AG09319 (cell line): ENCODE data around the gene ANXA3.

Experiments
- DNase-seq: peaks from one replicate; pipeline ENCODE4 v3.0.0-alpha.2; 2010; ENCODE audit warnings: low read depth; ENCODE audit errors: extremely low read depth
- TF ChIP-seq, protein P1 (sequence below): IDR thresholded peaks from 2 replicates; pipeline ENCODE4 v1.5.1; 2011; ENCODE audit warnings: low read depth, mild to moderate bottlenecking, inconsistent platforms, low read length, moderate library complexity

The ANXA3 gene

DNA sequence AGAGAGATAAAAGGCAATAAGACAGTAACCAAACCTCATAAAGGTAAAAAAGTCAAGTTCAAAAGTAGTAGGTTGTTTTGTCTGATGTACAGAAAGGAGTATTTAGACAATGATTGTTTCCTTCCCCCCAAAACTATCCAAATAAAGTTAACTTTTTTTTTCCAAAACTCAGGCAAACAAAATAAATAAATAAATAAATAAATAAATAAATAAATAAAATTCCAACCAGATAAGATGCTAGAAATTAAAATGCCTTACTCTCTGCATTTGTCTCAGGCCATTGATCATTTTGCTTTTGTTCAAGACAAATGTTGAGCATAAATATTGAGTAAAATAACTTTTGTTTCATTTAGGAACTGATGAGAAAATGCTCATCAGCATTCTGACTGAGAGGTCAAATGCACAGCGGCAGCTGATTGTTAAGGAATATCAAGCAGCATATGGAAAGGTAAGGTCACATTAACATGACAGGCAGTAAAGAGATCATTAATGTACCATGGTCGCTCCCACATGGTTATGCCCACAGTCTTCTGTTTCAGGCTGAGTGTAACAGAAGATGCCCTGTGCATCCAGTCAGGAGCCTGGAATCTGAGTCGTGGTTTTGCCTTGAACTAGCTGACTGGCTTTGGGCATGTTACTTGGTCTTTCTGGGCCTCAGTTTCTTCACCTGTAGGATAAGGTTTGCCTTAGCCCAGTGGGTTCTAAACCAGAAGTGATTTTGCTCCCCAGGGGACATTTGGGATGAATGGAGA is 27.3 kb downstream of the ANXA3 start:
- TF ChIP-seq, protein P1, sequence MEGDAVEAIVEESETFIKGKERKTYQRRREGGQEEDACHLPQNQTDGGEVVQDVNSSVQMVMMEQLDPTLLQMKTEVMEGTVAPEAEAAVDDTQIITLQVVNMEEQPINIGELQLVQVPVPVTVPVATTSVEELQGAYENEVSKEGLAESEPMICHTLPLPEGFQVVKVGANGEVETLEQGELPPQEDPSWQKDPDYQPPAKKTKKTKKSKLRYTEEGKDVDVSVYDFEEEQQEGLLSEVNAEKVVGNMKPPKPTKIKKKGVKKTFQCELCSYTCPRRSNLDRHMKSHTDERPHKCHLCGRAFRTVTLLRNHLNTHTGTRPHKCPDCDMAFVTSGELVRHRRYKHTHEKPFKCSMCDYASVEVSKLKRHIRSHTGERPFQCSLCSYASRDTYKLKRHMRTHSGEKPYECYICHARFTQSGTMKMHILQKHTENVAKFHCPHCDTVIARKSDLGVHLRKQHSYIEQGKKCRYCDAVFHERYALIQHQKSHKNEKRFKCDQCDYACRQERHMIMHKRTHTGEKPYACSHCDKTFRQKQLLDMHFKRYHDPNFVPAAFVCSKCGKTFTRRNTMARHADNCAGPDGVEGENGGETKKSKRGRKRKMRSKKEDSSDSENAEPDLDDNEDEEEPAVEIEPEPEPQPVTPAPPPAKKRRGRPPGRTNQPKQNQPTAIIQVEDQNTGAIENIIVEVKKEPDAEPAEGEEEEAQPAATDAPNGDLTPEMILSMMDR = no peak

DNA sequence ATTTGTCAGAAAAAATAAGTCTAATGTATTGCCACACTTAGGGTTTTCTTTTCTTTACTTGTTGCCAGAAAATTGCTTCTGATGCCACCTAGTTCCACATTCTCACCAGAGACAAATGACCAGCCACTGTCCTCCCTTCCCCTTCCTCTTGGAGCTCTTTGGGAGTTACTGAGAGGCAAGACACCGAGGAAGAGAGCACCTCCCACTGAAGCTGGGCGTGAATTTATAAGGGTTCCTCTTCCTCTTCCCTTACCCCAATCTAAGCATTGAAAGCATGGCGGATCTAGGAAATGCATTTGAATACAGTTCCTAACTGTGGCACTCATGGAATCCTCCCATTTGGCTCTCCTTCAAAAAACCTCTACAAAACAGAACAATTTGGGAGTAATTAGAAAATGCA is 30.0 kb downstream of the ANXA3 start:
- DNase-seq = no peak
- TF ChIP-seq, protein P1 = no peak

More for the DNA sequence above, 27.3 kb downstream of the ANXA3 start:
- DNase-seq = no peak

DNA sequence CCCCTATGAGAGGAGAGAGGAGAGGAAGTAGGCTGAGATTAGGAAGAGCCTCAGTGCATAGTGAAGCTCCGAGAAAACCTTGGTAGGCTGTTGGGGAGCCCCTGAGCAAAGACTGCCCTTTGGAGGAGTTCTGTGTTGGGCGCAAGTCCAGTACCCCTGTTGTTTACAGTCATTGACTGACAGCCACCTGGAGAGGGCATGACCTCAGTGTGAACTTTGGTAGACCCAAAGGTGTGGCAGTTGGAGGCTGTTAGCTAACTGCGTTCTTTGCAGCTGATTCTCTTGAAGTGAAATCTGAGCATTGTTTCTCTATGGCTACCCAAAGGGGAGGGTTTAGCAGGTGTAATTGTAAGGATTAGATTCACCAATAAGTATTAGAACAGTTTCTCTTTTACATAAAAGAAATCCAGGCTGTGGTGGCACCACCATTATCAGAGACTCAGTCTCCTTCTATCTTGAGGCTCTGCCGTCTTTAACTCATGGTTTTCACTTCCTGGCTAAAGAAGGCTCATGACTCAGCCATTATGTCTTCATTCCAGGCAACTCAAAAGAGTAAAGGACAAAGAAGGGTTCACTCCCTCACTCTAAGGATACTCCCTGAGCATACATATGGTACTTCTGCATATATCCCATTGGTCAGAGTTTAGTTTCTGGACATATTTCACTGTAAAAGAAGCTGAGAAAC is 33.4 kb downstream of the ANXA3 start:
- TF ChIP-seq, protein P1 = no peak
- DNase-seq = no peak

DNA sequence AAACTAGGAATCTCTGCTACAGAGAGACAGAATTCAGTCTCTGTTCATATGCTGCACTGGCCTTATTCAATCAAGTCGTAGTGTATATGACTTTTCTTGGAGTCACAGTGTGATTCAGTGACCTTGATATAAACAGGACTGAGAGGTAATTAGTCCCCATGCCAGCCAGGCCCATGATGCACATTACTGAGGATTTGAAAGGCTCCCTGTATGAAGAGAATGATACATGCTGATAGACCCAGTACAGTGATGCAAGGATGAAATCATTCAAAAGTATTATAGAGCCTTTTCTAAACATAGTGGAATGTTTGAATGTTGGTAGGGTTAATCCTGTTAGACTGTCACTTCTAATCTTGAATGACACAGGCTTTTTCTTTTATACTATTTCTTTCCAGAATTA is 34.1 kb downstream of the ANXA3 start:
- DNase-seq = no peak
- TF ChIP-seq, protein P1 = no peak

DNA sequence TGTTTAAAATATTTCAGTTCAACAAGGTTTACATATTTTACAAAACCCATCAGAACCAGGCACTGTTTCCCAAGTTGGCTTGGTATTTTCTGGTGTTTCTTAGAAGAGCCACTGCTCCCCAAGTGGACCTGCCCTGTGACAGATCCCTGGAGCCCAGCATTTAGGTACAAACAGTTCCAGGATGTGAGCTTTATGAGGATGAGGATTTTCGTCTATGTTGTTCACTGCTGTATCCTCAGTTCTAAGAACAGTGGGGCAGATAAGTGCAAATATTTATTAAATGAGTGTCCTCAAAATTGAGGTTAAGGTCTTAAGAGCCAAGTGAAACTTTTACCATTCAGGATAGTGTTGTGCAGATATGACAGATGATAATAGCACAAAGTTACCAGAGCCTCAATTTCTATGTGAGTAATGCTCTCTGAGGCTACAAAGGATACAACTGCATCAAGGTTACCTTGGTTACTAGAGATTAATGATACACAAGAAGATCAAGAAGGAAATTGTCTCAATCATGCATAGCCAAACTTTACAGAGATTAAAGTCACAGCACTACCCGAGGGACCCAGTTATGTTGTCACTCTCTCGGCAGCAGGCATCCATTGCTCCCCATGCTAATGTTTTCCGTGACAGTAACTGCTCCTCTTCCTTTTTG is 37.5 kb downstream of the ANXA3 start:
- DNase-seq = no peak
- TF ChIP-seq, protein P1 = no peak

DNA sequence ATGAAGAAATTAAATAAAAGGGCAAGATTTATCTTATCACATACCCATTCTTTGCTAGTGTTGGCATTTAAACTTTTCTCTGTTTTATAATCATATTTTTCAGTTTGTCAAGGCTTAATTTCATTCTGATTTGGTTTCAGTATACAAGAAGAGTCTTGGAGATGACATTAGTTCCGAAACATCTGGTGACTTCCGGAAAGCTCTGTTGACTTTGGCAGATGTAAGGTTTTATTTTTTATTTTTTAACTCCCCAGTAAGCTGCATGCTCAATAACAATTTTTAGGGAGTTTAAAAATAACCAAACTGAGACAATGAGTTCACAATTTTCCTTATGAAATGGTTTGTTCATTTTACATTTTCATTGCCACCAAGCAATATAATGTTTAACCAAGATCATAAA is 39.8 kb downstream of the ANXA3 start:
- TF ChIP-seq, protein P1 = no peak
- no peak for DNase-seq
